GM18499 (cell line): Measurements from ENCODE around the gene SPAG16.
"Not testable (repeated sequence)": the region's sequence is repeated elsewhere in the genome, so short reads cannot be mapped to it uniquely, and the experiment has no call there.

Experiments
- ATAC-seq: cut with Tn5 transposase; IDR thresholded peaks from one replicate; pipeline ENCODE4 v1.9.1; 2021; ENCODE audit warnings: moderate number of reproducible peaks; ENCODE audit not compliant: insufficient read depth, unreplicated experiment

SPAG16 gene

DNA sequence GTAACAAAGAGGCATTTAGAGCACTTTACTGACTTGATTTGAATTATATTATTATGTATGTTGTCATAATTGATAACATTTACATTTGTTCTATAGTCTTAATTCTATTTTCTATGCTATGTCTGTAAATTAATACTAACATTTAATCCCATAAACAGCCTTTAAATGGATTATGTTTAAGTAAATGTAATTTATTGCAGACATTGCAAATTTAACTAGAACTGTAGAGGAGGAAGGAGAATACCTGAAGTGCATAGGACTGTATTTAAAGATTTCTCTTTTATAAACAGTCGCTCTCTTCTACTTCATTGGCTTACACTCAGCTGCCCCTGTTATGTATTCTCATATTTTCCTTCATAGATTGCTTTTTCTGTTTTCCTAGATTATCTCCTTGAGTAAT, 92.4 kb downstream of the SPAG16 start:
- no peak for ATAC-seq

DNA sequence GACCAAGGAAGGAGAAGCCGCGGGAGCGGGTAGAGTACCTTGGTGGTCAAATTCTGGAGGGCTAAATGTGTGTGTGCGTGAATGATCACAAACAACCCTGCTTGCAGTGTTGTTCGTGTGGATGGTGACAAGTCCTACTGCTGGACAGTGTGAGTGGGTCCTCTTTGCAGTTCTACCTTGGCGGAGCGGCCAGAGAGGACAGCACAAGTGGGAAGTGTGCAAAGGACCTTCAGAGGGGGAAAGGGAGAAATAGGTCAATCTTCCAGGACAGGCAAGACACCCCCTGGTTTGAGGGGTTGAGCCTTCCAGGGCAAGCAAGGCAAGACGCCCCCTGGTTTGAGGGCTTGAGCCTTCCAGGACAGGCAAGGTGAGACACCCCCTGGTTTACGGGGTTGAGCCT, 122.8 kb downstream of the SPAG16 start:
- ATAC-seq, result not testable (repeated sequence)

DNA sequence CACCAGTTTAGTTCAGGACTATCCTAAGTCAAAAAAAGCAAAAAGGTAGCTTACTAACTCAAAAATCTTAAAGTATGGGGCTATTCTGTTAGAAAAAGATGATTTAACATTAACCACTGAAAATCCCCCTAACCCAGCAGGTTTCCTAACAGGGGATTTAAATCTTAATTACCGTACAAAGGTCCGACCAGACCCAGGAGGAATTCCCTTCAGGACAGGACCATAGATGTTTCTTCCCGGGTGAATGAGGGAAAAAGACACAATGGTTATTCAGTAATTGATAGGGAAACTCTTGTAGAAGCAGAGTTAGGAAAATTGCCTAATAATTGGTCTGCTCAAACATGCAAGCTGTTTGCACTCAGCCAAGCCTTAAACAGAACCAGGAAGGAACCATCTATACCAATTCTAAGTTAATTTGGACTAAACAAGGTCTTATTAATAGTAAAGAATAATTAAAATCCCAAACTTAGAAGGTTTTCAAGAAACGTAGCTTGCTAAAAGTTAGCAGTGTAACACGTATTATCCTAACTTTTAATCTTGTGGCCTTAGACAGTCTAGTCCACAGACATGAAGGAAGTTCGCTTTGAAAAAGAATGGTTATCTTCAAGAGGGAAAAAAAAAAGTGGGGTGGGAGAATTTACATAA, 124.3 kb downstream of the SPAG16 start:
- ATAC-seq, result not testable (repeated sequence)

DNA sequence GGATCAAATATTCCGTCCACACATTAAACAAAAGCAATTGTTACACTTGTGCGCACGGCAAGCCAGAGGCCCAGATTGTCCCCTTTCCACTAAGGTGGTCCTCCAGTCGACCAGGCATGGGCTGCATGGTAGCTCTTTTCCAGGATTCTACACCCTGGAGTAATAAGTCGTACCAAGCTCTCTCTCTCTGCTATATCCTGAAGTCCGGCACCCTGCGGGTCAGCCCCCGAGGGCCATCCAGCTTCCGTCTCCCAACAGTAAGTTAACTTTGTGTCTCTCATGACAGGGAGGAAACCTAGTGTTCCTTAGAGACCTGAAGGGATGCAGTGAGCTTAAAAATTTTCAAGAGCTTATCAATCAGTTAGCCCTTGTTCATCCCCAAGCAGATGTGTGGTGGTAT, 126.4 kb downstream of the SPAG16 start:
- ATAC-seq, result not testable (repeated sequence)

- ATAC-seq, result no peak
These were observed 127.5 kb downstream of the SPAG16 start for GRCh38 chr2:213411582-213412289.

DNA sequence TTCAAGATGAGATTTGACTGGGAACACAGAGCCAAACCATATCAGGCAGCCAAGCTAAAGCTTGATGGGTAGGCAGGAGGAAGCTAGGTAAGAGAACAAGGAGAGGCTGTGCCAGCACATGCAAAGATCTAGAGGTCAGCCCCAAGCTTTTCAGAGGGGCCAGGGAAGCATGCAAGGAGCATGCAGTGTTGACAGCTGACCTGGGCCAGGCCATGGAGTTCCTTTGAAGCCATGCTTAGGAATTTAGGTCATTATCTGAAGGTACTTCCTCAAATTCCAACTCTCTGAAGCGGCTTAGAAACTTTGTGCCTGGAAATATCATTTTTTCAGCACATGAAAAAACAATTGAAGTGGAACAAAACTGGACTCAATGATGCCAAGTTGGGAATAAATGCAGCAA, 130.8 kb downstream of the SPAG16 start:
- no peak for ATAC-seq

- no peak for ATAC-seq
These were observed 132.6 kb downstream of the SPAG16 start for GRCh38 chr2:213416832-213417231.

DNA sequence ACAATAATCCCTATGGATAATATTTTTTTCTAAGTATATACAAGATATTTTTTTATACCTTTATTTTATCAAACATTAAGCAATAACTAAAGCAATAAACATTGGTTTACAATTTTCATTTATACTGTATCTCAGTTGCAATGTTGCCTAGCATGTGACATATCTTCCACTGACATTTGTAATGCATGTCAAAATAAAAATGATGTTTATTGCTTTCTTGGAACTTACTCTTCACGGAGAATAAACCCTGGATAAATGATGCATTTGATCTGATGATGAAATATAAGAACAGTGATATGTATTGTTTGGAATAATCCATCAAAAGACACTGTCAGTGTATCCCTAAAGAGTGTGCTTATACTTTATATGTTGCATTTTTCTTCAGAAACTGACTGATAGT, 135.7 kb downstream of the SPAG16 start:
- no peak for ATAC-seq

- ATAC-seq, result no peak
These were observed 136.6 kb downstream of the SPAG16 start for GRCh38 chr2:213420828-213421385.

DNA sequence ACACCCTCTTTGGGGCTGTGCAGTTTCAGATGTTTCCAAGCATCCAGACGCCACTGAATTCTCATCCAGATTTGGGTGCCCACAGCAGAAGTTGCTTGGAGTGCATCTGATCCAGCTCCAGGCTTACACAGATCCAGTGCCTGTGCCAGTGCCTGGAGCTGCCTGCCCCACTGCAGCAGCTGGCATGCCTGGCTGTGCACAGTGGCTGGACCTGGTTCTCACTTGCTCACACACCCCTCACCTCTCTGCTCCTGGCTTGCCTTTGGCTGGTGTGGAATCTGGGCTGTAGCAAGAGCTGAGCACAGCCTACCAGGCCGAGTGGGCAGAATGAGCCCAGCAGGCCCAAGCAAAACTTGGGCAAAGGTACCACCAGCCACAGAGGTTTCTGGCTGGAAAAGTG, 137.9 kb downstream of the SPAG16 start:
- no peak for ATAC-seq

DNA sequence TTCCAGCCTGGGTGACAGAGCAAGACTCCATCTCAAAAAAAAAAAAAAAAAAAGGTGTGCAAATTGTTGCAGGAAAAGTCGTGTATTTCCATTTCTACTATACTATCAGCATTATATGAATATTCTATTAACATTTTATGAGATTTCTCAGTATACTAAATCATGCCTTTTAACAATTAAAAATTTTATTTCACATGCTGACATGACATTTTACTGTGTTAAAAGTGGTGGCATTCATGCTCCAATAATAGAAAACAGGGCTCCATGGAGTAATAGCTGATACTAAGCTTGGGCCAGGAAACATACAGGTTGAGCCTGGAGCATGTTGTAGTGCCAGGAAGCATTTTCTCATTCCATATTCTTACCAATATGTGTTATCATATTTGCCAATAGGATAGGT, 141.4 kb downstream of the SPAG16 start:
- ATAC-seq, result no peak

- no peak for ATAC-seq
These were observed 145.3 kb downstream of the SPAG16 start for GRCh38 chr2:213429516-213429915.

GRCh38 chr2:213443921-213444320, 159.7 kb downstream of the SPAG16 start:
- ATAC-seq, result no peak

GRCh38 chr2:213451542-213452239, 167.4 kb downstream of the SPAG16 start:
- ATAC-seq, result no peak

DNA sequence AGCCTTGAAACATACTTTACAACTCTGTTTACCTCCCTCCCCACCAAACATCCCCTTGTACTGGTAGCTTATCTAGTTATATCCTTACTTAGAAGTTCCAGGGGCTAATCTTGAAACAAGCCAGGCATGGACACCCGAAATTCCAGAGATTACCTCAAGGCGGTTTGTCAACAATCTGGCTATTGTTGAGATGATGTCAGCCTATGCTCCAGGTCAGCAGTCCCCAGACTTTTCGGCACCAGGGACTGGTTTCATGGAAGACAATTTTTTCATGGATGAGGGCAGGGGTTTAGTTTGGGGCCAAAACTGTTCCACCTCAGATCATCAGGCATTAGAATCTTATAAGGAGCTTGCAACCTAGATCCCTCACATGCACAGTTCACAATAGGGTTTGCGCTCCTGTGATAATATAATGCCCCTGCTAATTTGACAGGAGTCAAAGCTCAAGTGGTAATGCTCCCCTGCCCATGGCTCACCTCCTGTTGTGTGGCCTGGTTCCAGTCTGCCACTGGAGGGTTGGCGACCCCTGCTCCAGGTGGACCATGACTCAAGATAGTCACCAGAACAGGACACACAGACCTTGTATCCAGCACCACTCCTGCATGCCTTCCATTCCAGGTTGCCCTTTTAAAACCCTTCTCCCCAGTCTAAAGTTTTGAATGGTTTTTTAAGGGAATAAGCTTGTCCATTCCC, 171.2 kb downstream of the SPAG16 start:
- ATAC-seq, result no peak

DNA sequence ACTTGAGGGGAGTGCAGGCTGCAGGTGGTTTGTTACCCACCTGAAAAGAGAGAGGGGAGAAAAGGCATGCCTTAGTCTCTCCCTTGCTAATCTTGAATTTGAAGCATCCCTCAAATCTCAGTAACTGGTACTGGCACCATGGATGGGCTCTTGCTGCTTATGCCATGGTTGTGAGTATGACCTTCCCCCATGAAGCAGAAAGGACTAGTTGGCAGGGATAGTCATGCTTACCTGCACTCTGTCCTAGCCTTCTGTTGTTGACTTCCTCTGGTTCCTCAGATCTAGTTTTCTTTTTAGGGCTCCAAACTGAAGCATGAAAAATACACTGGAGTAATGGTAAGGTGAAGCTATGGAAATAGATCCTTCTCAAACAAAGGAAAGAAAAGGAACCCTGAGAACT, 191.2 kb downstream of the SPAG16 start:
- ATAC-seq, result no peak

- no peak for ATAC-seq
These were observed 192.4 kb downstream of the SPAG16 start for GRCh38 chr2:213476641-213477040.

DNA sequence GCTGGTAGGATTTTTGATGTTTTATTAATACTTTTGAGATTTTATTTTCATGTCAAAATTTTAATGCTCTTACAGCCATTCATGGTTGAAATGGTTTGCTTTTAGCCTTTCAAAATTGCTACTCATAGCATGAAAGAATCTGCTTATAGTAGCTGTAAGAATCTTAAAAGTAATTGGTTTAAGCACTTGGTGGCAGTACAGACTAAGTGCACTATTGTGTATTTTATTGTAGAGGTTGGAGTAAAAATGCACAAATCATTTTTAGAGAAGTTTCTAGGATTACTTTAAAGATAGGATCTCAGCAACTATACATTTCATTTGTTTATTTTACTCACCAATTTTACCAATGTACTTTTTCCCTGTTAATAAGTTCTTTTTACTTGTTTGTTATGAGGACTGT, 205.8 kb downstream of the SPAG16 start:
- no peak for ATAC-seq

GRCh38 chr2:213491376-213491775, 207.1 kb downstream of the SPAG16 start:
- ATAC-seq, result no peak

DNA sequence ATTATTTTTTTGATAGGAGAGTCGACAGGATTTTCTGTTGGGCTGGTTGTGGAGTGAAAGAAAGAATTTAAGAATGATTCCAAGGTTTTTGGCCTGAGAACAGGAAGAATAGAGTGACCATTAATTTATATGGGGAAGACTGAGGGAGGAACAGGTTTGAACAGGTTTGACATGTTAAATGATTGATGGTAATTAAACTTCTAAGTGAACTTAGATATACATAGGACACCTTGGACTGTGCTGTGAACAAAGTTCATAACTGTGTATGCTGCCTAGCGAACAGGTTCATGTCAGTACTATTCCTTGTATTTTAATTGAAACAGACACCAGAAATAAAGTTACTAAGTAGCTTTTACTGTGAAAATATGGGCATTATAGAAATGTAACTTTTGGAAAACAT, 212.0 kb downstream of the SPAG16 start:
- ATAC-seq, result no peak

- no peak for ATAC-seq
These were observed 216.6 kb downstream of the SPAG16 start for GRCh38 chr2:213500881-213501280.
